Left renal cortex interstitium (tissue), 4 donors: ENCODE measurements around the gene NUP133. TPM values are rescaled to one million over a fixed set of nuclear protein-coding genes. Genes with fewer than 3 reads are reported as not detected.
"Not testable (repeated sequence)": the region's sequence is repeated elsewhere in the genome, so short reads cannot be mapped to it uniquely, and the experiment has no call there.

Experiments used
- DNase-seq, 4 donors: peaks; one replicate each; pipeline ENCODE4 v3.0.0-alpha.2; 2013; ENCODE audit warnings: low read depth in 4 of 4, low spot score in 2 of 4, missing footprints in 1 of 4
- polyA plus RNA-seq, 4 donors: library from polyadenylated mRNA; unstranded; fragments of 120-200 nt; gene quantifications; one replicate each; pipeline ENCODE4 v1.2.1, GENCODE V29; 2013; ENCODE audit not compliant: insufficient read length in 4 of 4

Gene NUP133
- polyA plus RNA-seq, 4 donors, result 40.5 to 49.6 (median 44.3) TPM

DNA sequence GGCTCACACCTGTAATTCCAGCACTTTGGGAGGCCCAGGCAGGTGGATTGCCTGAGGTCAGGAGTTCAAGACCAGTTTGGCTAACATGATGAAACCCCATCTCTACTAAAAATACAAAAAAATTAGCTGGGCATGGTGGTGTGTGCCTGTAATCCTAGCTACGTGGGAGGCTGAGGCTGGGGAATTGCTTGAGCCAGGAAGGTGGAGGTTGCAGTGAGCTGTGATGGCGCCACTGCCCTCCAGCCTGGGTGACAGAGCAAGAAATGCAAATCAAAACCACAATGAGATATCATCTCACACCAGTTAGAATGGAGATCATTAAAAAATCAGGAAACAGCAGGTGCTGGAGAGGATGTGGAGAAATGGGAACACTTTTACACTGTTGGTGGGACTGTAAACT lies 3.1 kb upstream of the NUP133 start:
- DNase-seq, result not testable (repeated sequence)

DNA sequence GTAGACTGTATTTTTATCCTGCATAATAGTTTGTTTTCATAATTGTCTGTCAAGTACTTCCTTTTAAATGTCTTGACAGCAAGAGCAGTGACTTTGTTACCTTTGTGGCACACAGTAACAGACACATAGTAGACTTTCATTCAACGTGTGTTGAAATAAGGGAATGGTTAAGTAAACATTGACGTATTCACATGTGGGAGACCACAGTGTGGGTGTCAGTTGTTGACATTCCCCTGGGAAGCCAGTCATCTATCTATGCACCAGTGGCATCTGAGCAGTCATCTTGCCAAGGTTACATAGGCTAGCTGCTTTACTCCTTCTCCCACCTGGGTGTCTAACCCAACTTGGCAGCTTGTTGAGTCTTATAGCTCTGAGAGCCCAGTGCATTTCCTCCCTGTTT lies 1.4 kb upstream of the NUP133 start:
- DNase-seq, result no peak

DNA sequence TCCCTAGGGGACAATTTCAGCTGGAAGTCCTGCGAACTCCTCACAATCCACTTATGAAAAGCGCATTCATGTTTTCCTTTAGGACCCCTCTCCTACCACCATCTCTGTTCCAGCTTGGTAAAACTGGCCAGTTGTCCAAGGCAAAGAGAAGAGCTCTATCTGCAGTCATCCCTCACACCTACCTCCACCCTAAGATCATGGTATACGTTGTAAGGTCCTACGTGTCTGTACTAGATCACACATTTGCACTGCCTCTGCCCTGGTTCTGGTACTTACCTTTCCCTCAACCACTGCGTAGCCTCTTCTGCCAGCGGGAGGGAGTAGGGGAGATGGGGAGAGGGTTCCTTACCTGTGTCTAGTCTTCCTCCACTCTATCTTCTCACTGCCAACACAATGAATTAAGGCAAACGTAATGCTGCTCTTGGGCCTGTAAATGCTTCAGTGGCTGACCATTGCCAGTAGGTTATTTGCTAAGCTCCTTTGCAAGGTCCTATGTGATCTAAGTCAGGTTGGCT lies 739 bp upstream of the NUP133 start:
- DNase-seq, result peak in 1 of 4 donors; percentile 2

DNA sequence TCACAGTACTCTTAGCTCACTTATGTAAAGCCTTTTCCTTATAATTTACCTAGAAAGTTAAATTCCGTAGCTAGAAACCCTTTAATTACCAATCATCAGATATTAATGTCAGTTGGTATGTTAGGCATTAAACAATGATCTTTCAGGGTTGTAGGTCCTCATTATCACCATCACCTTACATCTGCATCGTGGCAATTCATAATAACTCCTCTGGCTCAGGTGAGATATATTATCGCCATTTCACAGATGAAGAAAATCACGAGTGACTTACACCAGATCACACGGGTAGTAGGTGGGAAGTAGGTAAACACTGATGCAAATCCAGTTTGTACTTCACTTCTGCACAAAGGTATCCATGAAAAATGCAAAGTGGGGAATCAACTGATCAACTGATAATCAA lies 639 bp downstream of the NUP133 start:
- no peak for DNase-seq

DNA sequence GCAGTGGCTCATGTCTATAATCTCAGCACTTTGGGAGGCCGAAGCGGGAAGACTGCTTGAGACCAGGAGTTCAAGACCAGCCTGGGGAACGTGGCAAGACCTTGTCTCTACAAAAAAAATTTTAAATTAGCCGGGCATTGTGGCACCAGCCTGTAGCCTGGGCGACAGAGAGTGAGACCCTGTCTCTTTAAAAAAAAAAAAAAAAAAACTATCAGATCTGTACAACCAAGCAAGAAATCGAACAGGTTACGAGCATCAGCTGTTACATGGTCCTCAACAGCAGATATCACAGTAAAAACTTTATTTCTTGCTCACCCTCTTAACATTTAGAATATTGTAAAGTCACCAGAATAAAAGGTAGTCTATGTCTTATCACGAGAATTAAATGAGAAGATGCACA lies 1.5 kb downstream of the NUP133 start:
- no peak for DNase-seq

DNA sequence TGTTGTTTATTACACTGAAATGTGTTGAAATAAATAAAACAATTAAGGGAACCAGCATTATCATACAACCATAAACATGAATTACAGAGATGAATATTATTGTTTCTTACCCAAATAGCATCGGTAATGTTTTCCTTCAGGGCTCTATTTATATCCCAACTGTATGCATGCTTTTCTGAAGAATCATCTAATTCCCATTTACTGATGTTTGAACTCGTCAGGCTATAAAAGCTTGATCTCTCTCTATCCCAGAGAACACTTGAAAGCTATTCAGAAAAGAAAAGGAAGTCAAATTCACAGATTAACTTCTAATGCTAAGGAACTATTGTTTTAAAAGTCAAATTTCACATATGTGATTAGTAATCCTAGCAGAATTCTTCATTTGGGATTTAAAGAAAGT lies 12.4 kb downstream of the NUP133 start:
- no peak for DNase-seq

DNA sequence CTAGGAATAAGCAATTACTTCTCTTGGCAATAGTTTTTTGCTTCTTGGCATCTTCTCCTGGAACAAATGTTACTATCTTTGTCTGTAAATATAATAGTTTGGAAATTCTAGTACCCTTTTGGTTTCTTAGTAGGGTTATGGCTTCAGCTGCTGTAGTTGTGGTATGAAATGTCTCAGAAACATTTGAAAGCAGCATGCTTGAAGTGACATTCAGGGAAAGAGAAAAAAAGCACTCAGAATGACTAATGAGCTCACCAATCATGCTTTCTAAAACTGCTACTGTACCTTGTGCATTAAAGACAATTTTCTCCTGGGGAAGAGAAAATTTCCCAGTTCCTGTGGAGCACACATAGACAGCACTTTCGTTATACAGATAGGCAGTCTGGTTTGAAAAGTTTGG lies 21.0 kb downstream of the NUP133 start:
- DNase-seq, result no peak

DNA sequence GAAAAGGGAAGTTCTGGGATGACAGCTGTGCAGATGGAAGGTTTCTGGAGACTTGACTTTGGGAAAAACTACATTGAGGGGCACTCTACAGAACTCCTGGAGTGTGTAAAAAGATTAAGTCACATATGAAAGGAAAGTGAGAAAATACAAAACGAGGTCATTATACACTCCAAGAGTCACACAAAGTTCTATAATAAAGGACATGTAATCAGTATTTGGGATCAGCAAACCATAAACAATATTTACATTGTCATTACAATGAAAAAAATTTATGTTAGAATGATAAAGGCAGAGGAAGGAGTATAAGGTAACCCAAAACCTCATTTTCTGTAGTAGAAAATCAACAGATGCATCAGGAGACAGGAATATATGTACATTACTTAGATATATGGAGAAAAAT lies 22.8 kb downstream of the NUP133 start:
- no peak for DNase-seq

DNA sequence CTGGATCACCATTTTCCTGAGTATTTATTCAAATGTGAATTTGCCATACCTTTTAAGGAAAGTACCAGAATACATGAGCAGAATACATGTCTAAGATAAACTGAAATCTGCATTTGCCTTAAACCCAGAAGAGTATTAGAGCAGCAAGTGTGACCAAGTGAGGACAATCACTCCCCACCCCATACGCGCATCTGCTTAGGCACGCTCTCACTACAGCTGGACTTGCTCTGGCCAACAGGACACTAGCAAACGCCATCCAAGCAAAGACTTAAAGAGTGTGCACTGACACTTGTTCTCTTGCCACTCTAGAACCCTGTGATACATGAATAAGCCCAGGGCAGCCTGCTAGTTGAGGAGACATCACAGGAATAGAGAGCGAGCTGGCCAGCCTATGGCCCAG lies 25.6 kb downstream of the NUP133 start:
- DNase-seq, result no peak

DNA sequence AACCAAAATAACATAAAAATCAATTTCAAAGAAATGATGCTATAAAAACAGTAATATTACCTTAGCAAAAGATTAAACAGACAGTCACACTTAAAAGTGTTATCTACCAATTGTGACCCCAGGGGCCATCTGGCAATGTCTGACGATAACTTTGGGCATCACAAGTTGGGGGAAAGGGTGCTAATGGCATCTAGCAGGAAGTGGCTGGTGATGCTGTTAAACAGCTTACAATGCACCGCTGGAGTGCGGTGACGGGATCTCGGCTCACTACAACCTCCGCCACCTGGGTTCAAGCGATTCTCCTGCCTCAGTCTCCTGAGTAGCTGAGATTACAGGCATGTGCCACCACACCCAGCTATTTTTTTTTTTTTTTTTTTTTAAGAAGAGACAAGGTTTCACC lies 27.6 kb downstream of the NUP133 start:
- DNase-seq, result no peak

DNA sequence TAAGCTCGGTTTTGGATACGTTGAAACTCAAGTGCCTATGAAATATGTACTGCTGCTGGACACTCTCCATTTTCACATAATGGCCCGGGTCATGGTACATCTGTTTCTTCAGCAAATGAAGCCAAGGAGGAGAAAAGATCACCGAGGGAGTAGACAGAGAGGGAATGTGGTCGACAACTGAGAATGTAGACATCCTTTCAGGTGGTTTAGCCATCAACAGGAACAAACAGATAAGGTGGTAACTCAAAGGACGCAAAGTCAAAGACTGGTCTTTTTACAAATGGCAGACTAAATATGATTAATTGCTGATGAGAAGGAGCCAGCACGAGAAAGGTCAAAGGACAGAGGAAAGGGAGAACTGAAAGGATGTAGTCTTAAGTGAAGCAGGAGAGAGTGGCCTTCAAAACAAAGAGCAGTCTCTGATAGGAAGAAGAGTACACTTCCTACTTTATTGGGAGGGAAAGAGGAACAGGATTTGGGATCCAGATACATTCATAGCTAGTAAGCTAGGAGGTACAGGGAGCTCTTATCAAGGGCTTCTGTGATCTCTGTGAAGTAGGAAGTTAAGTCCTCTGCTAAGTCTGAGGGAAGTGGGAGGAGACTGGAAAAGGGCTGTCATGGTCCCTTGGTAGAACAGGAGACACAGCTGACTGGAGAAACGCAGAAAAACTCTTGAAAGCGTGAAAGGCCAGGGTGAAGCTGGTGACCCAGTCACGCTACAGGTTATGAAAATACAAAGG lies 28.3 kb downstream of the NUP133 start:
- DNase-seq, result no peak

DNA sequence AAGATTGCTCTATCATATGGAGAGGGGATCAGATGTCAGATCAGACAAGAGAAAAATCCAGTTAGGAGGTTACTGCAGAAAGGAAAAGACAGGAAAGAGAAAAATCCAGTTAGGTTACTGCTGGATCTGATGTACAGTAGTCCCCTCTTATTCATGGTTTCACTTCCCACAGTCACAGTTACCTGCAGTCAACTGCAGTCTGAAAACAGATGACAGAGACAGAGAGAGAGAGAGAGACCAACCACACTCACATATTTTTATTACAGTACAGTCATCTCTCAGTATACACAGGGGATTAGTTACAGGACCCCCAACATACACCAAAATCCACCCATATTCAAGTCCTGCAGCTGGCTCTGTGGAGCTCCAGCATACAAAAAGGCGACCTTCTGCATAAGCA lies 29.3 kb downstream of the NUP133 start:
- no peak for DNase-seq

DNA sequence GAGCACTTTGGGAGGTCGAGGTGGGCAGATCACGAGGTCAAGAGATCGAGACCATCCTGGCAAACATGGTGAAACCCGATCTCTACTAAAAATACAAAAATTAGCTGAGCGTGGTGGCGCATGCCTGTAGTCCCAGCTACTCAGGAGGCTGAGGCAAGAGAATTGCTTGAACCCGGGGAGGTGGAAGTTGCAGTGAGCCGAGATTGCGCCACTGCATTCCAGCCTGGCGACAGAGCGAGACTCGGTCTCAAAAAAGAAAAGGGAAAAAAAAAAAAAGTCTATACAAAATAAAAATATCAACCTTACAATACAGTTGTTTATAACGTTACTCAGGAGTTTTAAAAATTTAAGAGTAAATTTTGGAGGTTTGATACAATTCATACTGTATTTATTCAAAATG lies 32.3 kb downstream of the NUP133 start:
- not testable (repeated sequence) for DNase-seq

DNA sequence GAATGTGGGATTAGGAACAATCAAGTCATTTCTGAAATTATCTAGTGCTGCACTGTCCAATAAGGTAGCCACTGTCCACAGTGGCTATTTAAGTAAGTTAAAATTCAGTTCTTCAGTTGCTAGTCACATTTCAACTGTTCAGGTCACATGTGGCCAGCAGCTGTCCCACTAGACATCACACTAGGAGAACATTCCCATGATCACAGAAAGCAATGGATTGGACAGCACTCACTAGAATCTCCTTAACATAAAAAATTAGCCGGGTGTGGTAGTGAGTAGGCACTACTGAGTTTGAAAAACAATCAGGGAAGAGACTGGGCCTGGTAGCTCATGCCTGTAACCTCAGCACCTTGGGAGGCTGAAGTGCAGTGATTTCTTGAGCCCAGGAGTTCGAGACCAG lies 33.6 kb downstream of the NUP133 start:
- no peak for DNase-seq

DNA sequence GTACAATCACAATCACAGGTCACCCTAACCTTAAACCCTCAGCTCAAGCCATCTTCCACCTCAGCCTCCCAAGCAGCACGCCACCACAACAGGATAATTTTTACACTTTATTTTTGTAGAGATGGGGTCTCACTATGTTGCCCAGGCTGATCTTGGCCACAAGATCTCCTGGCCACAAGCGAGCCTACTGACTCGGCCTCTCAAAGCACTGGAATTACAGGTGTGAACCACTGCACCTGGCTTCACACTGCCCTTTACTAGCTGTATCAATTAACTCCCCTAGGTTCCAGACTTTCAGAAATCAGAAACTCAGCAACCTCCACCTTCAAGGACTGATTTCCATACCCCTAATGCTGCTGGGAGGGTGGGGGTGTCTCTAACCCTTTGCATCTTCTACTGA lies 37.0 kb downstream of the NUP133 start:
- no peak for DNase-seq

DNA sequence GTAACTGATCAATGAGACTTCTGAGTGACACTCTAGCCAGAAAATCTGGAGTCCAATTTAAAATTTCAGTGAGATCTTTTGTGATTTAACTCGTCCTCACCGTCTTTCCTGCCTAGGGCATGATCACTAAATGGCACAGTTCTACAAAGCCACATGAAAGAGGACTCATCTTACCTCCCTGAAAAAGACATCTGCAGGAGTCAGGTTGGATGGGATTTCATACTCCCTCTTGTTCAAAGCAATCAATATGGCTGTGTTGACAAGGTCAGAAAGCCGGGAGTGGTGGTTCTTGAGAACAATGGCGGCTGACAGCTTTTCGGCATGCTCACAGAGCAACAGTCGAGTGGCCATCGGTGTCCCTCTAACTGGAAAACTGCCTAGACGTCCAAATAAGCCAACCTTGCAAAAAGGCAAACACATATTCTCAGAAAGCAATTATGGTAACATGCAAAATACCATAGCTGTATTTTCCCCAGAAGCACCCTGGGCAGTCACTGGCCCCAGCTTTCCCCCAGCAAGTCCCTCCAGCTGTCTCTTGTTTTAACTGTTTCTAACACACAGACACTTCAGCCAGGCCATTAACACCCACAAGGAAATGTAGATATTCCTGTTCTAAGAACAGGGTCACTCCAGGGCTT lies 37.6 kb downstream of the NUP133 start:
- DNase-seq, result no peak

DNA sequence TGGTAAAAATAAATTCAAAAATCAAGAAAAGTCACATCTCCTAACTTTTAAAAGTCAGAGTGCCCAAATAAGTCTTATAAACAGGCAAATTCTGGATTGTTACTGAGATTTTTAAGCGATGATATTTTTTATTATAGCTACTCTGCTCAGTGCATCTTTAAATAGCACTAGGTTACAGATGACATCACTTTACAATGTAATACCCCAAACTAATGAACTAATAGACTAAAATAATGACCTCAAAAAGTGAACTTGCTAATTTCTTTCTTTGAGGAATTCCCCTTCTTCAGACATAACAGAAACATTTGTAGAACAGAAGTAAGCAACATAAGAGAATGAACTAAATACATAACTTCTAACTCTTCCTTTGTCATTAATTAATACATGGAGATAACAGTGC lies 41.3 kb downstream of the NUP133 start:
- DNase-seq, result no peak

DNA sequence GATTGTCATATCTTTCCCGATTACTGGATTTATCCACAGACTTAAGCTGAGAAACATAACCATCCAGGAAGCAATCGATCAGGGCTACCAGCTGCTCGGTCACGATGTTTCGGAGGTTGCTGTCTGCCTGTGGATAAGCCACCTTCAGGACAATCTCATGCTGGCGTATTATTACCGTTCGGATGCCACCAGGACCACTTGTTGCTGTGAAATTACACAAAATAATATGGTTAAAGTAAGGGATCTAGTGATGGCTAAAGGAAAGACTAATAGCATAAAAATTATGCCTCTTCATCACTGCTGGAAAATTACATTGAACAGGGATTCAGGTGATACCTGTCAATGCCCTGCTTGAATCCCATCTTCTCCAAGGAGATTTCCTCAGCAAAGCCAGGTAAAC lies 43.5 kb downstream of the NUP133 start:
- no peak for DNase-seq

DNA sequence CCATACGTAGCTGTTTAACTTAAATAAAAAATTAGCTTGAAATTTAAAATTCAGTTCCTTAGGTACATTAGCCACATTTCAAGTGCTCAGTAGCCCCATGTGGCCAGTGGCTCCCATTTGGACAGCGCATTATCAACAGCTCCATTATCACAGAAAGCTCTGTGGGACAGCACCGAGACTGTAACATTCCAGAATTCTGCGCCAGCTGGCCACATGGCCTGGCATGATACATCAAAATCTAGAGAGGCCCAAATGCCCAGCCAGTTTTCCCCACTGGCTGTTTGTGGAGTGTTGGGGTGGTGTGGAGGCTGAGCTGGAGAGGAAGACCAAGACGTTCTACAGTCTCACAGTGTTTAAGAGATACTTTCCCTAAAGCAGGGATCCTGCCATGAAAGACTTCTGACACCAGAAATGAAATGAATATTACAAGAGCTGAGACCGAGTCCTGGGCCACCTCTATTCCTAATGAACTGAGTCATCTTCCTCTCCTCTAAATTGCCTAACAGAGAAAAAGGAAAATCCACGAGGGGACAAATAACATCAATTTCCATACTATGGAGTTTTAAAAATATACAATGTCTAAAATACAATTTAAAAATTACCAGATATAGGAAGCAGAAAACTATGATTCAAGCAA lies 47.0 kb downstream of the NUP133 start:
- no peak for DNase-seq

DNA sequence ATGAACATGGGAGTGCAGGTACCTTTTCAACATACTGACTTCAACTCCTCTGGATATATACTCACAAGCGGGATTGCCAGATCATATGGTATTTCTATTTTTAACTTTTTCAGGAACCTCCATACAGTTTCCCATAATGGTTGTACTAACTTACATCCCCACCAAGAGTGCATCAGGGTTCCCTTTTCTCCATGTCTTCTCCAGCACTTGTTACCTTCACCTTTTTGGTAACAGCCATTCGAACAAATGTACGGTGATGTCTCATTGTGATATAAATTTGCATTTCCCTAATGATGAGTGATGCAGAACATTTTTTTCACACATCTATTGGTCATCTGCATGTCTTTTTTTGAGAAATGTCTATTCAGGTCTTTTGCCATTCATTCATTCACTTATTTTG lies 48.3 kb downstream of the NUP133 start:
- no peak for DNase-seq

DNA sequence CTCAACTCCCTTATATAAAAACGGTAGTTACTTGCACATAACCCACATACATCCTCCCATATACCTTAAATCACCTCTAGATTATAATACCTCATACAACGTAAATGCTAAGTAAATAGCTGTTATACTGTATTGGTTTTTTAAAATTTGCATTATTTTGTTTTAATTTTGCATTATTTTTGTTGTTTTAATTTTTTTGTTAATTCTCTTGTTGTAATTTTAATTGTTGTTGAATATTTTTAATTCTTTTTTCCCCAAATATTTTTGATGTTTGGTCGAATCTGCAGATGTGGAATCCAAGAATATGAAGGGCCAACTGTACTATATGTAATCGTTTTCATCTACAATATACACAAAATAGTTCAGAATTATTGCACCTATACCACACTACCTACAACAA lies 50.7 kb downstream of the NUP133 start:
- no peak for DNase-seq

DNA sequence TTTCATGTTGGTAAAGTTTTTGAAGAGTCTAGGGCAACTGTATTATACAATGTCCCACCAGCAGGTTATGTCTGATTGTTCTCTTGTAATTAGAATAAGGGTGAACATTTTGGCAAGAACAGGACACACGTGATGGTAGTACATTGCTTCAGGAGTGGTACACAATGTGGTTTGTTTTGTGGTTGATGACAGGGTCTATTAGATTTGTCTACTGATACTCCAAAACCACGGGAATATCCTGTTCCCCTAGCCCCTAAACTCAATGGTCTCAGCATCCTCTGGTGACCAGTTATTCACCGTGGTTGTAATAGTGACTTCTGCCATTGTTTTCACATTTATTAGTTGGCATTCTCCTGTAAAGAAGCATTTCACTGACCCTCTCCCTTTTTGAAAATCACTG lies 52.1 kb downstream of the NUP133 start:
- DNase-seq, result no peak
